CD4-positive, alpha-beta T cell (primary cell): ENCODE data around the gene LAMA4. TPM values are rescaled to one million over a fixed set of nuclear protein-coding genes. Genes with fewer than 3 reads are reported as not detected.

Experiments
- ATAC-seq: fragments of 200-7000 bp; cut with Tn5 transposase; one replicate; pipeline ENCODE4 v1.10.0; 2022; ENCODE audit warnings: mild to moderate bottlenecking; ENCODE audit not compliant: poor library complexity
- CTCF ChIA-PET: fragments of 350-600 bp; sonication (Branson Sonifier 250); formaldehyde crosslinking; loops from one replicate; lab custom pipeline; 2021; ENCODE audit warnings: antibody characterized with exemption, inconsistent platforms; lab: Charles Lee
- POLR2A ChIA-PET: fragments of 350-600 bp; sonication (Branson Sonifier 250); formaldehyde crosslinking; loops from one replicate; lab custom pipeline; 2021; ENCODE audit warnings: antibody characterized with exemption, inconsistent platforms; lab: Charles Lee
- DNase-seq, 14 experiments: peaks; one replicate each; pipeline ENCODE4 v3.0.0-alpha.2; 2013 to 2020; ENCODE audit warnings: mixed read lengths in 2 of 14
- H3K27ac ChIP-seq, 2 donors: one replicate each; pipeline versions ENCODE4 v1.5.1 to v1.7.0; 2013; ENCODE audit warnings: low read length in 2 of 2, low read depth in 1 of 2, mild to moderate bottlenecking in 1 of 2
- H3K27me3 ChIP-seq, 2 experiments: 1 replicate in 1 of 2; 2 replicates in 1 of 2; pipeline versions ENCODE4 v1.6.1 to v1.7.0; 2013; ENCODE audit warnings: low read length in 2 of 2, control low read depth in 1 of 2, mild to moderate bottlenecking in 1 of 2, moderate library complexity in 1 of 2; ENCODE audit not compliant: insufficient read depth in 2 of 2, control insufficient read depth in 1 of 2
- H3K36me3 ChIP-seq: one replicate; pipeline ENCODE4 v1.6.1; 2013; ENCODE audit warnings: low read length, control low read depth; ENCODE audit not compliant: insufficient read depth
- H3K4me1 ChIP-seq: one replicate; pipeline ENCODE4 v1.6.1; 2013; ENCODE audit warnings: low read length, control low read depth; ENCODE audit not compliant: insufficient read depth
- H3K4me3 ChIP-seq: one replicate; pipeline ENCODE4 v1.5.1; 2013; ENCODE audit warnings: mild to moderate bottlenecking, low read length, moderate library complexity
- H3K9me3 ChIP-seq, 2 experiments: 1 replicate in 1 of 2; 2 replicates in 1 of 2; pipeline versions ENCODE4 v1.6.1 to v1.7.0; 2013; ENCODE audit warnings: low read length in 2 of 2, mild to moderate bottlenecking in 2 of 2, control low read depth in 1 of 2, moderate library complexity in 1 of 2; ENCODE audit not compliant: control insufficient read depth in 1 of 2, insufficient read depth in 1 of 2
- H3K27ac Mint-ChIP-seq: one replicate; pipeline ENCODE4 v1.8.0; 2020; ENCODE audit warnings: mixed read lengths
- H3K27me3 Mint-ChIP-seq: one replicate; pipeline ENCODE4 v1.8.0; 2021; ENCODE audit warnings: mixed read lengths
- H3K36me3 Mint-ChIP-seq: one replicate; pipeline ENCODE4 v1.8.0; 2021; ENCODE audit warnings: low read depth, mixed read lengths
- H3K4me1 Mint-ChIP-seq: one replicate; pipeline ENCODE4 v1.8.0; 2021; ENCODE audit warnings: low read depth, mixed read lengths
- H3K4me3 Mint-ChIP-seq: one replicate; pipeline ENCODE4 v1.8.0; 2020; ENCODE audit warnings: mild to moderate bottlenecking, mixed read lengths
- H3K9me3 Mint-ChIP-seq: one replicate; pipeline ENCODE4 v1.8.0; 2020; ENCODE audit warnings: mixed read lengths
- intact Hi-C, 2 experiments: fragments of 100-400 bp; cut with DNase I in 1 of 2; cut with micrococcal nuclease in 1 of 2; formaldehyde crosslinking; loops; one replicate each; pipeline versions ENCODE4 v1.15.1 to v1.9.0; 2023 to 2025; cut with DNase I, micrococcal nuclease
- total RNA-seq, 174 experiments: library from RNA in 2 of 174; stranded (reverse) in 2 of 174; gene quantifications; one replicate each; pipeline ENCODE4 v1.2.3 and lab custom pipeline; 2021 to 2026
- TF ChIP-seq, protein P1 (sequence below): fragments of 200-600 bp; IDR thresholded peaks from one replicate; pipeline ENCODE4 v1.8.0; 2022; ENCODE audit warnings: antibody characterized with exemption, mild to moderate bottlenecking

LAMA4 gene
- total RNA-seq, 2 experiments from 2014 or later = not detected

DNA sequence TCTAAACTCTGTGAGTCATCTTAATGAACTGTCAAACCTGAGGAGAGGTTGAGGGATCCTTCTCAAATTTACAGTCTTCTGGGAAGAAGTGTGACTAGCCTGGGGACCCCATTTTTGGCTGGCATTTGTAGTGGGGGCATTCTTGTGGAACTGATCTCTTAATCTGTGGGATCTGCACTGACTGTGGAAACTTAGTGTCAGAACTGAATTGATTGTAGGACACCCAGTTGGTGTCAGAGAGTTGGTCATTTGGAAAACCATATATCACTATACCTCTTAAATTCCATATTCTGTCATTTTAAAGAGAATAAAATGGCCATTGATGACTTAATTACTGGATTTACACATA is 48.3 kb downstream of the LAMA4 start:
- POLR2A ChIA-PET = no interaction called here
- no peaks in the 10 kb centered on the region for H3K27me3 ChIP-seq
- H3K4me3 ChIP-seq = no peak overlapping the region
- Mint-ChIP-seq H3K27ac (no peak overlapping the region), H3K9me3 (no peaks in the 10 kb centered on the region), H3K4me1 (no peaks in the 10 kb centered on the region), H3K4me3 (no peak overlapping the region), H3K36me3 (no peaks in the 10 kb centered on the region), H3K27me3 (peaks cover 15% of the 10 kb centered on the region)
- intact Hi-C loops = no loop called here
- no peaks in the 10 kb centered on the region for H3K4me1 ChIP-seq
- DNase-seq (no peak), ATAC-seq (no peak)
- CTCF ChIA-PET = no interaction called here
- TF ChIP-seq, protein P1, sequence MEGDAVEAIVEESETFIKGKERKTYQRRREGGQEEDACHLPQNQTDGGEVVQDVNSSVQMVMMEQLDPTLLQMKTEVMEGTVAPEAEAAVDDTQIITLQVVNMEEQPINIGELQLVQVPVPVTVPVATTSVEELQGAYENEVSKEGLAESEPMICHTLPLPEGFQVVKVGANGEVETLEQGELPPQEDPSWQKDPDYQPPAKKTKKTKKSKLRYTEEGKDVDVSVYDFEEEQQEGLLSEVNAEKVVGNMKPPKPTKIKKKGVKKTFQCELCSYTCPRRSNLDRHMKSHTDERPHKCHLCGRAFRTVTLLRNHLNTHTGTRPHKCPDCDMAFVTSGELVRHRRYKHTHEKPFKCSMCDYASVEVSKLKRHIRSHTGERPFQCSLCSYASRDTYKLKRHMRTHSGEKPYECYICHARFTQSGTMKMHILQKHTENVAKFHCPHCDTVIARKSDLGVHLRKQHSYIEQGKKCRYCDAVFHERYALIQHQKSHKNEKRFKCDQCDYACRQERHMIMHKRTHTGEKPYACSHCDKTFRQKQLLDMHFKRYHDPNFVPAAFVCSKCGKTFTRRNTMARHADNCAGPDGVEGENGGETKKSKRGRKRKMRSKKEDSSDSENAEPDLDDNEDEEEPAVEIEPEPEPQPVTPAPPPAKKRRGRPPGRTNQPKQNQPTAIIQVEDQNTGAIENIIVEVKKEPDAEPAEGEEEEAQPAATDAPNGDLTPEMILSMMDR = no peak
- H3K9me3 ChIP-seq = no peaks in the 10 kb centered on the region
- no peak overlapping the region for H3K27ac ChIP-seq
- H3K36me3 ChIP-seq = no peaks in the 10 kb centered on the region

DNA sequence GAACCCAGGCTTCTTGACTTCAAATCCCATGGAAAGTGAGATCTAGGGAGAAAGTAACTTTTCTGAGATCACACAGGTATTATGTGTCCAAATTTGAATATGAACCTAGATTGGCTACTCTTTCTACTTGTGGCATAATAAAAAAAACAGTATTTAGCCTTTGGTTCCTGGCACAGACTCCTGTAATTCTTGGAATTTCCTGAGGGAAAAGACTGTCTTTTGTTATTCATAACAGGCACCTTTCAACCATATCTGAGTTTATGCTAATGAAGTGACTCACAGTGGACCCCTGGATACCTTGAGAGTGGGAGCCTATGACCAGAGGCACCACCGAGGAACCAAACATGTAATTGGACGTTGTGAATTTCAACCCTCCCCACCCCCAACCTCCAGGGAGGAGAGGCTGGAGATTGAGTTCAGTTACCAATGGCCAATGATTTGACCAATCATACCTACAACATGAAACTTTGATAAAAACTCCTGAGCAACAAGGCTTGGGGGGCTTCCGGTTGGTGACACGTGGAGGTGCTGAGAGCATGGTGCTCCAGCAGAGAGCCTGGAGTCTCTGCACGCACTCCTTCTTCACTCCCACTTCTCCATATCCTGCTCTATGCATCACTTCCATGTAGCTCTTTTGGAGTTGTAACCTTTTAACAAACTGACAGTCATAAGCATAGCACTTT is 48.8 kb downstream of the LAMA4 start:
- H3K4me3 Mint-ChIP-seq = no peak overlapping the region

DNA sequence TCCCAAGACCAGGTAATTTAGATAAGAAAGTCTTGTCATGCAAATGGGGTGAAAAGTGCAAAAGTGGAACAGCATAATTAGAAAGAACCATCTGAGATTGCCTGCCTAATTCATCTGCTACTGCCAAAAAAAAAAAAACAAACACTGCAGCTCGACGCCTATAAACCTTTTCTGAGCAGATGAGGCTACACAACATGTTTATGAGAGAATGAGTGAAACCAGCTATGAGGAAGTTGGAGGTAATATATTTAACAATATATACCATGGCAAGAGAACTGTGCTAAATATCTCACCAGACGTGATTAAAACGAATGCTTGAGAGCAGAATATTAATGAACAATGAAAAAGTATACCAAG is 50.0 kb downstream of the LAMA4 start:
- Mint-ChIP-seq H3K4me1 (no peaks in the 10 kb centered on the region), H3K4me3 (no peak overlapping the region), H3K36me3 (no peaks in the 10 kb centered on the region), H3K9me3 (peaks cover 3% of the 10 kb centered on the region), H3K27me3 (peaks cover 25% of the 10 kb centered on the region), H3K27ac (no peak overlapping the region)
- intact Hi-C loops = no loop called here
- ChIA-PET CTCF (interaction anchor here (1.2 kb wide), 1 partner anchor 25 kb away, joined by 4 read pairs; no protein-coding TSS in a partner anchor), POLR2A (no interaction called here)
- ATAC-seq (no peak), DNase-seq (no peak)
- TF ChIP-seq, protein P1 = no peak
- Histone ChIP-seq H3K4me3 (no peak overlapping the region), H3K36me3 (no peaks in the 10 kb centered on the region), H3K27me3 (no peaks in the 10 kb centered on the region), H3K27ac (no peak overlapping the region), H3K4me1 (no peaks in the 10 kb centered on the region), H3K9me3 (no peaks in the 10 kb centered on the region)

More for the DNA sequence above, 48.8 kb downstream of the LAMA4 start:
- Mint-ChIP-seq H3K27ac (no peak overlapping the region), H3K4me1 (no peaks in the 10 kb centered on the region), H3K27me3 (peaks cover 18% of the 10 kb centered on the region), H3K9me3 (no peaks in the 10 kb centered on the region), H3K36me3 (no peaks in the 10 kb centered on the region)
- Histone ChIP-seq H3K9me3 (no peaks in the 10 kb centered on the region), H3K4me1 (no peaks in the 10 kb centered on the region), H3K4me3 (no peak overlapping the region), H3K27ac (no peak overlapping the region), H3K36me3 (no peaks in the 10 kb centered on the region), H3K27me3 (no peaks in the 10 kb centered on the region)
- ChIA-PET POLR2A (no interaction called here), CTCF (interaction anchor here (1.2 kb wide), 1 partner anchor 26 kb away, joined by 4 read pairs; no protein-coding TSS in a partner anchor)
- DNase-seq (no peak), ATAC-seq (no peak)
- TF ChIP-seq, protein P1 = no peak
- intact Hi-C loops = no loop called here
